ENCODE data around the gene AKAP8.

AKAP8 gene

DNA sequence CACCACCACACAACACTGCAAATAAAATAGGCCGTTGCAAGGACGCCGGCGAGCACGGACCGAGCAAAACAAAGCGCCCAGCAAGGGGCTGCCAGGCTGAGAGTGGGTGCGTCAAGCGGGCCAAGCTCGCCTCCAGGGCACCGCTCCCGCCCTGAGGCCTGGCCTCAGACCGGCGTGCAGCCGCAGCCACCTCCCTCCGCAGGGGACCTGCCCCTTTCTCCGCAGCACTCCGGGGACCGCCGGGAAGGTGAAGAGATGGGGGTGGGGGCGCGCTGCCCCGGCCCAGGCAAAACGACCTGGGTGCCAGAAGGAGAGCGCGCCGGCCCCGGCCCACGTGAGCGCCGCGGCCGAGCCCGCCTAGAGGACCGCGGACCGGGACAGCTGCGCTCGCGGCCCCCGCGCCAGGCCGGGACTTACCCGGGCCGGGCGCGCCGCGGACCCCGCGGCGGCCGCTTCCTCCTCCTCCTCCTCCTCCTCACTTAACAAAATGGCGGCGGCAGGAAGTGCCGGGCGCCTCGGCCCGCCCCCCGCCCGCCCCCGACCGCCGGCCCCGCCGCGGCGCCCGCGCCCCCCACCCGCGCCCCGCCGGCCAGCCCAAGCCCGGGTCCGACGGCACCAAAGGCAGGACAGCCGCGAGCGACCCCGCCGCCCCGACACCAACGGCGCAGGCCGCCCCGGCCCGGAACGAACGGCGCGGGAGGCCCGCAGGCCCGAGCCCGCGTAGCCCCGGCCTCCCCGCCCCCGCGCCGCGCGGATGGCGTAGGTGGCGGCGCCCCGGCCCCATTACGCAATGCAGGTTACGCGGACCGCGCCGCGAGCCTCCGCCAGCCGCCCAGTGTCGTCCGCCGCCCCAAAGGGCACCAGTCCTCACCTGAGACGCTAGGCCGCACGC is 47.9 kb downstream of the AKAP8 start:
- DNase-seq, result peak; percentile 58

DNA sequence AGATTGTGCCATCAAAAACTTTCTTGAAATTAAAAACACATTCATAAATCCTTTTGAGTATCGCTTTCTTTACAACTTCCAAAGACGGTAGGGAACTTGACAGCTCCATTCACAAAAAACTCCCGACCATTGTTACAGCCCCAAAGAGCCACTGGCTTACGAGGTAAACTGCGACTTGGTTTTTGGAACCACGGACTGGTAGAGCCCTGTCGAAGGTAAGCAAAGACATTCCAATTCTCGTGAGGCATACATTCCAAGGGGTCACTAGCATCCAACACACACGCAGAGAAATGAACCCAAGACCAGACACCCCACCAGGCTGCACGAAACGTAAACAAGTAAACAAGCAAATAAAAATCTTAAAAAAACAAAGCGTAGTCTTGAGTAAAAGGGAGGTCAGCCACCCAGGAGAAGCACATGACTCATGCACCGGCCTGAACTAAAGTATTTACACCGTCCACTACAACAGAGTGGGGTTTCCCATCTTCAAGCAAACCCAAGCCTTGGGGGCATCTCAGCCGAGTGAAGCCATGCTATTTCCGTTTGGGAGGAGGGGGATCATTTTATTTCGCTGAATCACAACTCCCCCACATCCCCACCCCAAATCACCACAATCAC is 48.7 kb downstream of the AKAP8 start:
- DNase-seq, result peak; percentile 92

DNA sequence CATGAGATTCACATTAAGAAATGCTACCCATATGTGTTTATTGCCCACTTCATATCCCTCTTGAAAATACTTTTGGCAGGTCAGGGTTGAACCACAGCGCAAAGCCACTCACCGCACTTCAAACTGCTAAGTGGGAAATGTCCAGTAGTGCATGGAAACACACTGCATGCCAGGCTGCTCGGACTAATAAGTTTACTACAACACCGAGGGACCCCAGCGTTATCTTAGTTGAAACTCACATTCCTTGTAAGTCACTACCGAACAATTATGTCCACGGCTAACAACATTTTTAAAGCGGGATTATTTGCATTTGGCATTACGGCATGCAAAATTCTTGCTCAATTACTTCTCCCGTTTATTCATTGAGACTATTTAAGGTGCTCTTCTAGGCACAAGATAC is 51.3 kb downstream of the AKAP8 start:
- no peak for DNase-seq

DNA sequence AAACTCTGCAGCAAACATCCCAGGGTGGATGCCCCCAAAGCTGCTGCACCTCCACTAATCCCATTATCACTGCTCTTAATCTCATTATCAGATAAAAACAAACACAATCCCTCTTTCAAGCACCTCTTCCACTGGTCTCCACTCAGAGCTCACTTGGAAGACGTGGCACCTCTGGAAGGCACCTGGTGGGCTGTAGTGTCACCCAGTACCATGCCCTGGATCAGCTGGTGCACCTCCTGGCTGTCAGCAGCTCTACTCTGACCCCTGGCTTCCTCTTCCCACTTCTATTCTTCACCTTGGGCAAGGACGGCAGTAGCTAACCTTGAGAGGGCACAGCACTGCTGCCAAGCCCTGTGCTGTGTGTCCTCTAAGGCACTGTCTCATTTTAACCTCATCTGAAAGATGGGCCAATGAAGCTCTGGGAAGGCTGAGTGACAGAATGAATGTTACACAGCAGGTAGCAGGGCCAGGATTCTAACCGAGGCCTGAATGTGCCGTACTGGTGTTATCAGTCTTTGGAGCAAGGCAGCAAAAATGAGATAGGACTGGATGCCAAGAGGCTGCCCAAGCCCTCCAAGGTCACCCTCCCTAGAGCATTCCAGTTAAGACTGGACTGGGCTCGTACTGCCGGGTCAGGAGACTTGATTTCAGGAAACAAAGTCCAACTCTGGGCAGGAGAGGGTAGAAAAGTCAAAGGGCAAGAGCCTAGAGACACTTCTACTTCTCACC is 54.6 kb downstream of the AKAP8 start:
- no peak for DNase-seq

DNA sequence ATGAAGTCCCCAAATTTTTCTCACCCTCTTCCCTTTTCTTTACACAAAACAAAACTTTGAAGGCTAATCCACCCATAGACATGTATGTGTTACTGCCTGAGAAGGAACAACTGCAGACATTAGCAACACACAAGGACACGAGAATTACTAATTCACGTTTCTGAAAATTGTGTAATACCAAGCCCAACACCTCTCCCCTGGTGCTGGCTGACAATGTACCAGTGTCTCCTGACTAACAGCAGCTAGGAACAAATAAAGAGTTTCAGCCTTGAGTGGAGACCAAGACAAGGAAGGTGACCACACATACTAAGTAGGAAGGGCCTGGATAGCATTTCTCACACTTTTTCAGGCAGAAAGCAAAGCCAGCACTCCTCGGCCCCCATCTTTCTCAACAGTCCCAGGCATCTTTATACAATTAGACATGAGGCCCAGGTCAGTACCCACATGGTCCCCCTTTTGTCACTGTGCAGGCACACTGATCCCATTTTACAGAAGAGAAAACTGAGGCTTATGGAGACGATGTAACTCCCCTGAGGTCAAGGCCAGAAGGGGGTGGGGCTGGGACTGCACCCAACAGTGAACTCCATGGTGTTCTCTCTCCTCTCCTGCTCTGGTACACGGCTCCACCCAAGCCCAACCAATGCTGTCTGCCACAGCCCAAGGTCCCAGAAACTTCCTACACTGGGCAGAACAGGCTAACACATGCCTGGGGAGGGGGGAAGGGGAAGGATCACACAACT is 55.9 kb downstream of the AKAP8 start:
- peak; percentile 33 for DNase-seq

DNA sequence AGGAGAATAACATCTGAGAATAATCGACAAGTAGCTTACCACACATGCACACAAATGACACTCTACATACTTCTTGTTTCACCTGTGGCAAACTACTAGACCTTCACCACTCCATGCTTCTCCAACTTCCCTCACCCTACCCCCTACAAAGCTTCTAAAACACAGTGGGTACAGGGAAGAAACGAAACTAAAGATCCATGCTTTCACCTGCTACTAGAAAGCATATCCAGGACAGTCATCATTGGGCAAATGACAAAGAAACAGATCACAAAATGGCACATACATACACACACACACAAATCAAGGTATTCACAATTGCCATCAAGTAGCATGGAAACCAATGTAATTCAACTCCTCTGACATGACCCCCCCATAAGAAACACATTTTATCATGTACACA is 57.8 kb downstream of the AKAP8 start:
- DNase-seq, result no peak

DNA sequence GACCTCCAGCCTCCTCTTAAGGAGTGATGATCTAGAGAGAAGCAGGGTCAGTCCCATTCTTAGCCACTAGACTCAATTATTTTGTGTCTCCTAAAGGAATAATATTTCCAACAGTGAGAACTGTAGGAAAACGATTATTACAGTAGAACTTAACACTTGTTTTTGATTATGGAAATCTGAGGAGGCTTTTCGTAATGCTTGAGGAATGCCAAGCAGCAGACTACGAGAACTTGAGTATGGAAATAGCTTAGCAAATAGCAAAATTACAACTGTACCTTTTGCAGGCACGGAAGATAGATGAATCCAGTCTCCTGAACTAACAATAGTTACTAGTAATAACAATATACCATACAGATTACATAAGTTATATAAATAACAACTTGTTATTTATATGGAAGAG is 59.5 kb downstream of the AKAP8 start:
- peak; percentile 86 for DNase-seq

DNA sequence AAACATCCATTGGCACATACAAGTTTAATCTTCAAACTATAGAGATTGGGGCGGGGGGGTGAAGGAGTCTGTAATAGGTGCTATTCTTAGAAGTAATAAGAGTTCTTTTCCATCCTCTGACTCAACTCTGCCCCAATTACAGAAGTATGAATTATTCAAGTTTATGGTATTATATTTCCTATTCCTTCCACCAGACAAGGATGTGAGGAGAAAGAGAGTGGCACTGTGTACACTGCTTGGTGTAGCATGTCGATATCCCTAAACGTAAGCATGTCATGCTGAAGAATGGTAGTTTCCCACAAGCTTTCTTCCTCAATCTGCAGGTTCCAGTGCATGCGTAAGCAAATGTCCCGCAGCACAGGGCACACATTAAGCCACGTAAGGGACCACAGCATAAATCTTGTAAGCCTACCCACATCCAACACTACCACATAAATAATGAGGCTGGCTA is 61.3 kb downstream of the AKAP8 start:
- peak; percentile 68 for DNase-seq

DNA sequence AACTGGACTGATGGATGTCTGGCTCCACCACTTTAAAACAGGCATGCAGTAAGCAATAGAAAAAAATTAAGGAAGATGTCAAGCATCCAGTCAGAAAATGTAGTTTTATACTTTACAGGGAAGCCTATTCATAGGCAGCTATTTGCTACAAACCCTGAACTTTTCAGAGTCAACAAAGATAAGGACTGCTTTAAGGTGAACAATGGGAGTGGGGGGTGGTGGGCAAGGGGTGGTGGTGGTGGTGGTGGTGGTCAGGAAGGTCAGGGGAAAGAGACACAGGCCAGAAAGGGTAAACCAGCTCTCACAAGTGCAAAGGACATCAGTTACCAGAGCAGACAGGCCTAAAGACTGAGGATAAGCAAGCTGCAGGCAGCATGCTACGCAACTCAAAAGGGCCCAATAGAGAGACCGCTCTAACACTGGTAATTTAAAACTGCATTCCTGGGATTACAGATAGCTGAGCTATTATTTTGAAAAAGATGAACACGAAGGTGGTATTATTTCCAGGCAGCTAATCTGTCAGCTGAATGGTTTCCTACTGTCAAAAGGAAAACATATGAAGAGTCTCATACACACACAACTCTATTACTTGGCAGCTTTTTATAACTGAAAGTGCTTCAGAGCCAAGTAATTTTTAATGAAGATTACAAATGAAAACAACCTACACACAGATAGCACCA is 62.1 kb downstream of the AKAP8 start:
- DNase-seq, result peak; percentile 80

DNA sequence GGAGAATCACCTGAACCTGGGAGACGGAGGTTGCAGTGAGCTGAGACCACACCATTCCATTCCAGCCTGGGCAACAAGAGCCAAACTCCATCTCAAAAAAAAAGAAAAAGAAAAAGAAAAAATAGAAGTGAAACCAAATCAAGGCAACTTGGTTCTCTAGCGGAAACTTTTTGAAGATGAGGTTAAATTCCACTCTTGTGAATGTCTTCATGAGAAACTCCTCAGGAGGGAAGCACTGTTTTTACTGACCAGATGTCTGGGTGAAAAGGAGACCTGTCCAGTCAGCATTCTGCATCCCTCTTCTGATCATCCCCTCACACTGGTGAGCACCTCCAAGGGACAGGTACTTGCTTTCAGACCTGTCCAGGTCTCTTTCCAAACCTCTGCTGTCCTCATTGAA is 63.1 kb downstream of the AKAP8 start:
- peak; percentile 56 for DNase-seq

DNA sequence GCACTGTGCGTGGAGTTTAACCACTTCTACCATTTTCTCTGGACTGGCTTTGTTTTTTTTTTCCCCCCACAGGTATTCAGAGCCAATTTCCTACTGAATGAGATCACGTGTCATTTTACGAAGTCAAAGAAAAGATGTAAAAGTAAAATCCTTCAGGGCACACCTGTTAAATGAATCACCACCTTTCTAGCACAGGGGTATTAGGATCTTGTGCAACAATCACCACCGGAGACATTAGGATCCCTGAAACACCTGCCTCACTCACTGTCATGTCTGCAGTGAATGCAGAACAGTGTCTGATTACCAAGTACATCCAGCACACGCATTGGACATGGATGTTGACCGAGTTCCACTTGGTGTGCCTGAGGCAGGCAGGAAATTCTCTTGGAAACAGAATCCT is 64.5 kb downstream of the AKAP8 start:
- DNase-seq, result no peak

DNA sequence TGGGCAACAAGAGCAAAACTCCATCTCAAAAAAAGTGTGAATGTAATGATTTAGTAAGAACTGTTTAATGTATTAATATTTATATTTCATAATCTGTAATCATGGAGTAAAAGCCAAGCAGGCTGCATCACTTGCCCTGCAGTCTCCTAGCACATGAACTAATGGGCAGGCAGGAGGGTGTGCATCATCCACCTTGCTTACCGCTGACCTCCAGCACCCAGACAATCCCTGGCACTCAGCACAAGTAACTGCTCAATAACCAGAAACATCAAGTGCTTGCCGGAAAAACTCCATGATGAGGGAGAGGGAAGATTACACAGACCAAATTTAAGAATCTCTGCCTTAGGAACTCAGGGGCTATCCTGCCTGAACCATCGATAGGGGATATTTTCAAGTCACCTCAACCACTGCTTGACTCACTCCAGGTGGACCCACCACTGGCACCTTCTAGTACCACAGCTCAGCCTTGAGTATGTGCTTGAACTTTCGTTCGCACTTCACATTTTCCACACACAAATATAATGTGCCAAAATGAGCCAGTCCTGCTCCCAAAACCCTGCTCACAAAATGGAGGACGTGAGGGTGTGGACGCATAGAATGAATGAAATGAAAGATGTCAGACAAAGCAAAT is 65.8 kb downstream of the AKAP8 start:
- DNase-seq, result no peak

DNA sequence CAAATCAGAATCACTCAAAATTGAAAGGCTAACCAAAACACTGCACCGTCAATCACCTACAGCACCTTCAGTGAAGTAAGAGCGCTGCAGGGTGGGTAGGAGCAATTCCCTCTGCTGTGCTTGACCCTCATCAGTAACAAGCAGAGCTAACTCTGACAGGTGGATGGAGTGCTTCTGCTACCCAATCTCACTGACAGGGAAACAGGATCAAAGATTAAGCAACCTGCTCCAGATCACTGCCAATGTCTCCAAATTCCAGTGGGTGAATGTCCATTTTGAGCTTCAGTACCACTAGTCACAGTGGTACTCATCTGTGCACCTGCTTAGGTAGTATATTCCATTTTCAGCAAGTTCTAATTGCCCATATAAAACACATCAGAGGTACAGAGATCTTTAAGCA is 72.4 kb downstream of the AKAP8 start:
- DNase-seq, result no peak

DNA sequence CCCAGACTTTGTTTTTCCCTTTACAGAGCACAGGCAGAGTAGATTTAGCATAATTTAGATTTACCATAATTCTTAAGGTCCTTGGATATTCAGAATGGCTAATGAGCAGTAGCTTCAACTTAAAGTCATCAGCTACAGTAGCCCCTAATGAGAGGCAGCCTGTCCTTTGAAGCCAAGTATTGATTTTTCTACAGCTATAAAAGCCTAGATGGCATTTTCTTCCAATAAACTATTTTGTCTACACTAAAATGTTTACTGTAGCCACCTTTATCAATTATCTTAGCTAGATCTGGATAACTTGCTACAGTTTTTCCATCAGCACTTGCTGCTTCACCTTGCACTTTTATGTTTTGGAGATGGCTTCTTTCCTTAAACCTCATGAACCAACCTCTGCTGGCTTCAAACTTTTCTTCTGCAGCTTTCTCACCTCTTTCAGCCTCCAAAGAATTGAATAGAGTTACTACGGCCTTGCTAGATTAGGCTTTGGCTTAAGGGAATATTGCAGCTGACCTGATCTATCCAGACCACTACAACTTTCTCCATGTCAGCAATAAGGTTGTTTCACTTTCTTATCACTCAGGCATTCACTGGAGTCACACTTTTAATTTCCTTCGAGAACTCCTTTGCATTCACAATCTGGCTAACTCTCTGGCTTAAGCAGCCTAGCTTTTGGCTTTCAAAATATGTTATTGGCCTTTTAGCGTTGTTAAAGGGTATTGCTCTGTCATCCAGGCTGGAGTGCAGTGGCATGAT is 73.8 kb downstream of the AKAP8 start:
- DNase-seq, result no peak

DNA sequence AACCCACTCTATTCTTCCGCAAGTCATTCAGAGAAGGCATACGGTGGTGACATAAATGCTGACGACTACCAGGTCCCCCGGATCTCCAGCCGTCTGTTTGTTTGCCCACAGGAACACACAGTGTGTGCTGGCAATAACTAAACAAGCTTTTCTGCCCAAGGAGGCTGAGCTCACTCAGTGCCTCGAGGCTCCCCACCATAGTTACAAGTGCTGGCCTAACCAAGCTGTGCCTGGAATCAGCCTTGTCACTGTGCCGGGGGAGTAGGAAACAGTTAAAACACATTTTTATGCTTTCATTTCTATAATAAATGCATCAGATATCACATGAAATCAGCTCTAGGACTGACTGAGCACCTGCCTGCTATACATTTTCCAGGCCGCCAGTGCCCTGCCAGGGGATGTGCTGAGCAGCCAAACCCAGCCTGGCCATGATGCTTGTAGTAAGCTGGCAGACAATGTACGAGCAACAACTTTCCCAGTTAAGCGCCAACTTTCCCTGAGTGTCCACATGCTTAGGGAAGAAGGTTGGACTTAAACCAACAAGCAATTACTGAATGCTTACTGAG is 75.4 kb downstream of the AKAP8 start:
- no peak for DNase-seq
